Endodermal cell (in vitro differentiated cells): ENCODE results near the gene PARN. TPM values are rescaled to one million over a fixed set of nuclear protein-coding genes. Genes with fewer than 3 reads are reported as not detected.

Experiments
- DNase-seq: peaks from one replicate; pipeline ENCODE4 v3.0.0-alpha.2; 2017
- H3K27ac ChIP-seq: 2 replicates; pipeline ENCODE4 v1.5.1; 2013; ENCODE audit warnings: mild to moderate bottlenecking, low read depth, low read length, moderate library complexity
- H3K27me3 ChIP-seq: 2 replicates; pipeline ENCODE4 v1.6.1; 2013; ENCODE audit warnings: mild to moderate bottlenecking, low read length, moderate library complexity; ENCODE audit not compliant: insufficient read depth, control insufficient read depth, poor library complexity, severe bottlenecking
- H3K36me3 ChIP-seq: 2 replicates; pipeline ENCODE4 v1.7.0; 2013; ENCODE audit warnings: mild to moderate bottlenecking, low read length, moderate library complexity; ENCODE audit not compliant: control insufficient read depth, insufficient read depth
- H3K4me1 ChIP-seq: one replicate; pipeline ENCODE4 v1.7.0; 2013; ENCODE audit warnings: low read length; ENCODE audit not compliant: control insufficient read depth, insufficient read depth
- H3K4me3 ChIP-seq: 2 replicates; pipeline ENCODE4 v1.5.1; 2013; ENCODE audit warnings: mild to moderate bottlenecking, low read length, moderate library complexity
- H3K9ac ChIP-seq: 2 replicates; pipeline ENCODE4 v1.6.1; 2013; ENCODE audit warnings: mild to moderate bottlenecking, low read length, moderate library complexity; ENCODE audit not compliant: poor library complexity, severe bottlenecking; ENCODE audit errors: extremely low read depth
- H3K9me3 ChIP-seq: 2 replicates; pipeline ENCODE4 v1.6.1; 2013; ENCODE audit warnings: mild to moderate bottlenecking, low read length, moderate library complexity; ENCODE audit not compliant: control insufficient read depth
- H3K27ac Mint-ChIP-seq: 2 replicates; pipeline ENCODE4 v1.8.0; 2020; ENCODE audit warnings: mixed read lengths
- H3K27me3 Mint-ChIP-seq: 2 replicates; pipeline ENCODE4 v1.8.0; 2021; ENCODE audit warnings: mild to moderate bottlenecking, mixed read lengths; ENCODE audit not compliant: insufficient read depth
- H3K36me3 Mint-ChIP-seq: 2 replicates; pipeline ENCODE4 v1.8.0; 2020; ENCODE audit warnings: low read depth, mixed read lengths
- H3K4me1 Mint-ChIP-seq: 2 replicates; pipeline ENCODE4 v1.8.0; 2020; ENCODE audit warnings: mixed read lengths
- H3K4me3 Mint-ChIP-seq: 2 replicates; pipeline ENCODE4 v1.8.0; 2020; ENCODE audit warnings: mild to moderate bottlenecking, moderate library complexity, mixed read lengths
- H3K9me3 Mint-ChIP-seq: 2 replicates; pipeline ENCODE4 v1.8.0; 2020; ENCODE audit warnings: mild to moderate bottlenecking, mixed read lengths
- WGBS, 2 experiments: methylation state at CpG; one replicate each; pipeline versions ENCODE4 v1.1.5 to v1.1.7; 2013; ENCODE audit warnings: missing lambda C conversion rate in 2 of 2, mixed read lengths in 1 of 2; ENCODE audit not compliant: insufficient coverage in 1 of 2, insufficient read length in 1 of 2; 5-methylcytosine and 5-hydroxymethylcytosine counted together
- total RNA-seq, 2 donors: library from RNA; stranded (reverse); fragmentation: NEBNext Ultra II Directional in 1 of 2; extraction: Animal tissue kit (Norgen Biotek cat#: 25700) in 1 of 2; gene quantifications; 2 replicates in 1 of 2; 3 replicates in 1 of 2; pipeline ENCODE4 v1.2.1, GENCODE V29; 2021
- TF ChIP-seq, protein P1 (sequence below): fragments of 200-600 bp; sonication (generic); conservative IDR thresholded peaks from 2 replicates; pipeline ENCODE4 v1.5.0; 2021; ENCODE audit warnings: antibody characterized with exemption, mild to moderate bottlenecking

Gene PARN
- total RNA-seq, 2 donors from 2014 or later: 43.7 to 45.7 TPM

DNA sequence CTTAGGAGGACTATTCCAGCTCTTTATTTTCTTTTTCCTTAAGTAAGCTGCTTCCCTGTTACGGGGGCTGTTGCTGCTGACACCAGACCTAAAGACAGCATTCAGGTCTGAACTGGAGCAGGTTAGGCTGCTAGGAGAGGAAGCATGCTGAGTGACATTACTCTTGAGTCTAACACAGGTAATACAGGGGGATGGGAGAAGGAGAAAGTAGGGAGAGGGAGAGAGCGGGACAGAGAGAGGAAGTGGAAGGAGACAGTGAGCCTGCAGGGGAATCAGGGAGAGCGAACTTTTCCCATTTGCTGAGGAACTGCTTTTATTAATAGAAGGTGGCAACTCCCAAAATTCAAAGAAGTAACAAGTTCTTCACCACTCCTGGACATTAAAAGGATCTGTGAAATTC, 130.9 kb downstream of the PARN start:
- Mint-ChIP-seq H3K9me3 (no peaks in the 10 kb centered on the region), H3K27ac (peak overlapping the region; percentile 57), H3K27me3 (no peaks in the 10 kb centered on the region), H3K4me1 (peaks cover 73% of the 10 kb centered on the region), H3K4me3 (no peak overlapping the region), H3K36me3 (peaks cover 4% of the 10 kb centered on the region)
- TF ChIP-seq, protein P1, sequence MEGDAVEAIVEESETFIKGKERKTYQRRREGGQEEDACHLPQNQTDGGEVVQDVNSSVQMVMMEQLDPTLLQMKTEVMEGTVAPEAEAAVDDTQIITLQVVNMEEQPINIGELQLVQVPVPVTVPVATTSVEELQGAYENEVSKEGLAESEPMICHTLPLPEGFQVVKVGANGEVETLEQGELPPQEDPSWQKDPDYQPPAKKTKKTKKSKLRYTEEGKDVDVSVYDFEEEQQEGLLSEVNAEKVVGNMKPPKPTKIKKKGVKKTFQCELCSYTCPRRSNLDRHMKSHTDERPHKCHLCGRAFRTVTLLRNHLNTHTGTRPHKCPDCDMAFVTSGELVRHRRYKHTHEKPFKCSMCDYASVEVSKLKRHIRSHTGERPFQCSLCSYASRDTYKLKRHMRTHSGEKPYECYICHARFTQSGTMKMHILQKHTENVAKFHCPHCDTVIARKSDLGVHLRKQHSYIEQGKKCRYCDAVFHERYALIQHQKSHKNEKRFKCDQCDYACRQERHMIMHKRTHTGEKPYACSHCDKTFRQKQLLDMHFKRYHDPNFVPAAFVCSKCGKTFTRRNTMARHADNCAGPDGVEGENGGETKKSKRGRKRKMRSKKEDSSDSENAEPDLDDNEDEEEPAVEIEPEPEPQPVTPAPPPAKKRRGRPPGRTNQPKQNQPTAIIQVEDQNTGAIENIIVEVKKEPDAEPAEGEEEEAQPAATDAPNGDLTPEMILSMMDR: no peak
- WGBS, 2 experiments: 85 to 88% methylated on average over 3 of the region's 3 CpGs
- H3K9me3 ChIP-seq: no peaks in the 10 kb centered on the region
- H3K36me3 ChIP-seq: no peaks in the 10 kb centered on the region
- H3K9ac ChIP-seq: no peak overlapping the region
- no peak for DNase-seq
- no peak overlapping the region for H3K27ac ChIP-seq
- H3K4me3 ChIP-seq: no peak overlapping the region
- H3K4me1 ChIP-seq: peaks cover 19% of the 10 kb centered on the region
- H3K27me3 ChIP-seq: no peaks in the 10 kb centered on the region

DNA sequence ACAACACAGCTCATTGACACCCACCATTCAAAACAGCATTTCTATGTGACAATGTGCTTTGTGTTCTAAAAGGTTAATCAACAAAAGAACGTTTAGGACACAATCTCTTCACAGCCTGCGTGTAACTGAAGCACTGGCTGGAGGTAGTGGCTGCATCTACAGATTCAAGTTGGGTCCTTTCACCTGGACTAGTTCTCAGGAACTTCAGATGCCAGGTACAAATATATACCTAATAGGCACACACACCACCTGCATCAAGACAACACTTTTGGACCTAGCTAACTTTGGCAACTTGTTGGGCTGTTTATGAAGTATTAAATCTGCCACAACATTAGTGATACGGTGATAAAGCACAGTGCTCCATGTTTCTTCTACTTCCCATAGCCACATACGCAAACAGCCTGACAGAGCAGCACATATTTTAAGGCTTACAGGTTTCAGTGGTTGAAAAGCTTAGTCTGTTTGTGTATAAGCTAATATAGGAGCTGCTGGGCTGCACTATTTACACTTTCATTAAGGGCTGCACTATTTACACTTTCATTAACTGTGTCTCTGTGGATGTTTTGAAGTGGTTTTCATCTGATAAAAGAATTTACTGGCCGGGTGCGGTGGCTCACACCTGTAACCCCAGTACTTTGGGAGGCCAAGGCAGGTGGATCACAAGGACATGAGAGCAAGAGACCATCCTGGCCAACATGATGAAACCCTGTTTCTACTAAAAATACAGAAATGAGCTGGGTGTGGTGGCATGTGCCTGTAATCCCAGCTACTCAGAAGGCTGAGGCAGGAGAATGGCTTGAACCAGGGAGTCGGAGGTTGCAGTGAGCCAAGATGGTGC, 132.6 kb downstream of the PARN start:
- Histone ChIP-seq H3K9ac (no peak overlapping the region), H3K27ac (no peak overlapping the region), H3K36me3 (no peaks in the 10 kb centered on the region), H3K27me3 (no peaks in the 10 kb centered on the region), H3K4me3 (no peak overlapping the region), H3K9me3 (no peaks in the 10 kb centered on the region), H3K4me1 (peaks cover 16% of the 10 kb centered on the region)
- Mint-ChIP-seq H3K27ac (peak overlapping the region; percentile 1), H3K4me3 (no peak overlapping the region), H3K27me3 (no peaks in the 10 kb centered on the region), H3K36me3 (peaks cover 4% of the 10 kb centered on the region), H3K4me1 (peaks cover 63% of the 10 kb centered on the region), H3K9me3 (no peaks in the 10 kb centered on the region)
- TF ChIP-seq, protein P1: no peak
- WGBS, 2 experiments: 61 to 73% methylated on average over 4 to 7 of the region's 7 CpGs
- peak; percentile 41 for DNase-seq

DNA sequence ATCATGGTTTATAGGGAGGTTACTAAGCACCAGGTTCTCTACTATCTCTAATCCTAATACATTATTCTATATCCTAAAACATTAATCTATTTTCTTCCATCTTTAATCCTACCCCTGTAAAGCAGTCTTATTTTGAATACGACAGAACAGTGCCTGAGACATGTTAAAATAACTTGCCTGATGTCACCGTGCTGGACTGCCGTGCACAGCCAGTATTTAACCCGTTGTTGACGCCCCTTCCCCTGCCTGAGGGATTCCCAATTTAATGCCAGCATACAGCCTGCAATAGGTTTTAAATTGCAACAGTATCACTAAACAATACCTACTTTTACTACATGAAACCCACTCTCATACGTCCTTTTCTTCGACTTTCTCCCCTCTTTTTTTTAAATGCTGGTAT, 133.3 kb downstream of the PARN start:
- H3K27ac Mint-ChIP-seq: peak overlapping the region; percentile 1
- H3K36me3 Mint-ChIP-seq: peaks cover 4% of the 10 kb centered on the region
- TF ChIP-seq, protein P1: no peak
- Histone ChIP-seq H3K4me1 (peaks cover 11% of the 10 kb centered on the region), H3K27ac (no peak overlapping the region), H3K9ac (no peak overlapping the region), H3K36me3 (no peaks in the 10 kb centered on the region), H3K27me3 (no peaks in the 10 kb centered on the region), H3K9me3 (no peaks in the 10 kb centered on the region), H3K4me3 (no peak overlapping the region)
- peaks cover 60% of the 10 kb centered on the region for H3K4me1 Mint-ChIP-seq
- DNase-seq: peak; percentile 38
- no peak overlapping the region for H3K4me3 Mint-ChIP-seq
- 18 to 79% methylated on average over 3 to 7 of the region's 7 CpGs for WGBS, 2 experiments
- no peaks in the 10 kb centered on the region for H3K9me3 Mint-ChIP-seq
- H3K27me3 Mint-ChIP-seq: no peaks in the 10 kb centered on the region
